ENCODE results near the gene SNCG.
A peak's percentile ranks its signal among the peaks of the same experiment; 100 is the strongest.
"Not testable (repeated sequence)": the region's sequence is repeated elsewhere in the genome, so short reads cannot be mapped to it uniquely, and the experiment has no call there.

SNCG gene

DNA sequence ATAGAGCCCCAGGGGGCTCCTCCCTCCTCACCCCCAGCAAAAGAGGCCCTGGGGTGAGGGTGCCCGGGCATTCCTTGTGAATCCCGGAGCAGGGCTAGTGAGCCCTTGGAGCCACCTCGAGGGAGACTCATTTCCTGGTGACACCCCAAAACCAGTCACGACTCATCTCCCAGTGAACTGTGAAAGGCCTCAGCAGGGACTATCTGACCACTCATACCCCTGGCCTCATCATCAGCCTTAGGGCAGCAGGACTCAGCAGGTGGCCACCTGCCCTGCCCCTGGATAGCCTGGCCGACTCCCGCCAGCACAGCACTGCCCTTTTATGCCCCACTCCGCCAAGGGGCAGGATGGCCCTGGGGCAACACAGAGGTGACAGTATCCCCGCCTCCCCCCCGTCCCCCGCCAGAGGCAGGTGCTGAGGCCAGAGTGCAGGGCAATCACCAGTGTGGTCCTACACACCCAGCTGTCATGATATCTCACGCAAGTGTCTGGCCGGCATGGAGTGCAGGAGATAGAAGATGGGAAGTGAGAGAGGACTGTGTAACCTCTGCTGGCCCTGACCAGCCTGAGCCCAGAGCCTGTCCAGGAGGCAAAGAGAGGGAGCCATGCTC is 3.2 kb downstream of the SNCG start:
- DNase-seq = peak; percentile 14

DNA sequence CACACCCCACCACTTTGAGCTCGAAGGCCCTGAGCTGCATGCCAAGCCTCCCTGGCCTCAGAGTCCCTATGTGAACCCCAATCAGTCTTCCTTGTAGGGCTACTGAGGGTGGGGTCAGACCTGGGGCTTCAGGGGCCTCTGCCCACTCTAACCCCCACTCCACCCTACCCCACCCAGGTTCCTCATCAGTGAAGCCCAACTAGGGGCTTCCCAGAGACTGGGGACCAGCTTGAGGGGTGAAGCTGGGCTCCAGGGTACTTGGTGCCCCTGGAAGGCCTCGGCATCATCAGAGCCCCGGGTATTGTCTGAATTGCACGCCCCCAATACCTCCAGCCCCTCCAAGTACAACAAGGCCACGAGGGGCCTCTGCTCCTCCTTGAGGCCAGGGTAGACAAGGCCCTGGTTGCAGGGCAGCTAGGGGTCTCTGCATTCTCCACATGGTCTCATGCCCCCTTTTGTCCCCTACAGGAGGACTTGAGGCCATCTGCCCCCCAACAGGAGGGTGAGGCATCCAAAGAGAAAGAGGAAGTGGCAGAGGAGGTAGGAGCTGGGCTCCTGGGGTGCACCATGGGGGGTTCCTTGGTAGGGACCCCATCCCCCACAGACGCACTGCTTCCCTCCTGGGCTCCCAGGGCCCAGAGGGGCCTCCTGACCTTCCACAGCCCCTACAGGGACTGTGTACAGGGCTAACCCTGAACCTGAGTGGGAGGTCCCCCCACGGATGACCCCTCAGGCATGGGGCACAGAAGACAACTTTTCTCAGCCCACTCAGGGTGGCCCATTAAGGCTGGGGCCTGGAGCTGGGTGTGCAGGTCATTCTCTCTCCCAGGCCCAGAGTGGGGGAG is 4.0 kb downstream of the SNCG start:
- DNase-seq = peak; percentile 6

DNA sequence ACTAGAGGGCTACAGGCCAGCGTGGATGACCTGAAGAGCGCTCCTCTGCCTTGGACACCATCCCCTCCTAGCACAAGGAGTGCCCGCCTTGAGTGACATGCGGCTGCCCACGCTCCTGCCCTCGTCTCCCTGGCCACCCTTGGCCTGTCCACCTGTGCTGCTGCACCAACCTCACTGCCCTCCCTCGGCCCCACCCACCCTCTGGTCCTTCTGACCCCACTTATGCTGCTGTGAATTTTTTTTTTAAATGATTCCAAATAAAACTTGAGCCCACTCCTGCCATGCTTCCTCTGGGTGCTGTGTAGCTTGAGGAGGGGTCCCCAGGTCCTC is 4.5 kb downstream of the SNCG start:
- no peak for DNase-seq

DNA sequence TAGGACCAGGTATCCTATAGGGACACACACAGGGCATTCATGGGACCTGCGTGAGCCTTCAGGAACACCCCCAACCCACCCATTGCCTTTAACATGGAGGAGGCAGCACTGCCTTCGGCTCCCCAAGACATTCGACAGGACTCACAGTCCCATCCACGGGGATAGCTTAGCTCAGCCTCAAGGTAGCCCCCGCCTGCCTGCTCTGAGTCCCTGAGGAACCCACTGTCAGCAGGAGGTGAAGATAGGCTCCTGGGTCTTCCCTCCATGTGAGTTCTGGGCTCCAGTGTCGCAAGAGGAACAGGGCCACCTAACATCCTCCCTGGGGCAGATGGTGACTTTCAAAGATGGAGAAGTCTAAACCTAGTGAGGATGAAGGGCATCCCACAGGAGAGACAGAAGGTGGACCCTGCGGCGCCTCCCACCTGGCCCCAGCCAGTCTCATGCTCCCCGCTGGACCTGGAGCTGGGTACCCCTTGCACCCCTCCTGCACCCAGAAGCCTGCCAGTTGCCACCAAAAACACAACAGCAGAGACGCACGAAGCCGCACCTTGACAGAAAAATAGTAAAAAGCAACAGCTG is 5.0 kb downstream of the SNCG start:
- DNase-seq = no peak

DNA sequence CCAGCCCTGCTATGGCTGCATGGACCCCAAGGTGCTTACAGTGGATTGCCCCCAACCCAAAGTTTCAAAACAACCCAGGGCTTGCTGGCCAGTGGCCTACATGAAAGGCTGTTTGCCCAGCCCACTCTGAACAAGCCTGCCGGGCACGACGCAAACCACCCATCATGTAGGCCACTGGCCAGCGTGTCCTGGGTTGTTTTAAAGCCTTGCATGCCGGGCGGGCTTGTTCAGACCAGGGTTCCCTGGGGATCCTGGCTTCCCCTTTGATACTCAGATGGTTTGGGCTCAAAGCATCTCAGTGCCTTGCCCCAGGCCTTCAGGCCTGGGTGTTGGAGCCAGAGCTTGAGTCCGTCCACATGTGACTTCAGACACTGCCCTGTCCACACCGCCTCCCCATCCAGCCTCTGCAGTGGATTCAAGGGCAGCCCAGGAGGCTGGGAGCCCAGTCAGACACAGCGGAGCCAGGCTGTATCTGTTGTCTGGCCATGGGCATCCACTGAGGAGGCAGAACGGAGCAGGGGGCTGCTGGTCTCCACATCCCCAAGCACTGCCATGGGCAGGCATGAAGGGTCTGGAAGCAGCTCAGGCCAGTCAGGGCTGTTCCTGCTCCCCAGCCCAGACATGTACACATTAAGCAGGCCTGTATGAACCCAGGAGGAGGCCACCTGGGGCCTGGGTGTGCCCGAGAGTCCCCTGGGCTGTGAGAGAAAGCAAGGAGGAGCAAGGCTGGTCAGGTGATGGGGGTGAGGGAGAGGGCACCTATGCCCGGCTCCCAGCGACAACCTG is 5.9 kb downstream of the SNCG start:
- DNase-seq = peak; percentile 15

DNA sequence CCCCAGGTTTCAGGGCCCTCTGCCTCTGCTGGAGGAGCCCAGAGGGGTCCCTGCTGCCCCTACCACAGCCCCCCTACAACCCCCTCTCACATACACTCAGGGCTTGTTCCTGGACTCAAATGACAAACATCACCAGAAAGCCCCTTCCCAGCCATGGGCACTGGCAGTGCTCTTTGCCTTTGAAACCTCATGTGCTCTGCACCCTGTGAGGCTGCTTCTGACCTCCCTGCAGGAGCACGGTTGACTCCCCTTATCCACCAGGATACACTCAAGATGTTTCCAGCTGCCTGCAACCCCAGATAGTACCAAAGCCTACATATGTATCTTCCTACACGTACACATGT is 6.4 kb downstream of the SNCG start:
- no peak for DNase-seq

DNA sequence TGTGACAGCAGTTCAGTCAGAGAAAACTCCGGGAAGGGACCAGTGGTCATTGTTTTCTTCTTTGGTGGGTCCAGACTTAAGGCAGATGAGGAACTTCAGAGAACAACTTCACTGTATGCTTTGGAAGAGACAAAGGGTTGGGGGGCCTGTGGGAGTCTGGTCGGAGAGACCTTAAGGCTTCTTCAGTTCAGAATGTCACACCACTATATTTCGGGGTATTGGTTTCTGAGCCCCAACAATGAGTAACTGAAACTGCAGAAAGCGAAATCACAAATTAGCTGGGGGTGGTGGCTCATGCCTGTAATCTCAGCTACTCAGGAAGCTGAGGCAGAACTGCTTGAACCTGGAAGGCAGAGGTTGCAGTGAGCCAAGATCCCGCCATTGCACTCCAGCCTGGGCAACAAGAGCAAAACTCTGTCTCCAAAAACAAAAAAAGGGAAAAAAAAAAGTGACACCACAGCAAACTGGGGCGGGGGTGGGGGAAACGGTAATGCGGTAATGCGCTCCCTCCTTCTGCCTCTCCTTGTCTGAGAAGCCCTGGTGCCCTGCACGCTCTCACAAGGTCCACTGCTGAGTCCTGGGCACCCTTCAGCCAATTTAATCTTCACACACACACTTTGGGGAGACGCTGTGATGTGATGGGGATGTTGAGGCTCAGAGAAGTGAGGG is 7.7 kb downstream of the SNCG start:
- DNase-seq = no peak

DNA sequence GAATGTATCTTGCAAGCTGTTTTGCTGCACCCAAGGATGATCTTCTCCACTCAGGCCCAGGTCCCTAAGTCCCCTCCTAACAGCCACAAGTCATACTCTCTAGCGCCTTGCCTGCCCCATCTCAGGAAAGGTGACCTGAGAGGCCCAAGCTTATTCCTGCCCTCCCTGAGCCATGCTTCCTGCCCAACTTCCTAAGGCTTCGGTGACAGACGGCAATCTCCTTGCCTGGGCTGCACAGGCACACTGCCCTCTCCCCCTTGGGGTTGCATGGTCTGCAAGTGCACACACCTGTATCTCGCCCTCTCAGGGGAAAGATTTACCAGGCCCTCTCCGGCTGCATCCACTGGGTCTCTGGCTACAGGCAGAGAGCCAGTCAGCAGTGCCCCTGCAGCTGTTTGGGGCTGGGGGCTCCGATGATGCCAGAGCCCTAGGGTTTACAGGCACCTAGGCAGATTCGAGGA is 9.1 kb downstream of the SNCG start:
- DNase-seq = no peak

DNA sequence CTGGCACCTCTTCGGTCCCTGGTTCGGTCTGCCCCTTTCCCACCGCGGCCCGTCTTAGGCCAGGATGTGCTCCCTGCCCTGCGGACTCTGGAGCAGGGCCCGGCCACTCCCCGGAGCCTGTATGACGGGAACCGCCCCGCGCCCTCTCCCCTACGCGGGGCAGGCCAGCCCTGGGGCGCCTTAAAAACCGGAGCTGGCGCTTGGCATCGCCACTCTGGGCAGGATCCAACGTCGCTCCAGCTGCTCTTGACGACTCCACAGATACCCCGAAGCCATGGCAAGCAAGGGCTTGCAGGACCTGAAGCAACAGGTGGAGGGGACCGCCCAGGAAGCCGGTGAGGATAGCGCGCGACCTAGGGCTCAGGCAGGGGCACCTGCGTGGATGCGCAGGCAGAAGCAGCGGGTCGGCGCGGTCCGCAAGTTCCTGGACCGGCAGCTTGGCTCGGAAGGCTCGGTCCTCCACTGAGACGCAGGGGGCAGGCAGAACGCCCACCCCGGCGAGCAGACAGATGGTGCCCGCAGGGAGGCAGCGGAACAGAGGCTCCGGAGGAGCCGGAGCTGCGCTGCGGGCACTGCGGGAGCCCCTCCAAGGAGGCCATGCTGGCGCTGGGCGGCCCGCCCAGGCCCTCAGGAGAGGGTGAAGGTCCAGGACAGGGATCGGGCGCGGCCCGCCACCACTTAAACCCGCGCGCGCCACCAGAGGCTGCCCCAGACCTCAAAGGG is 10.0 kb downstream of the SNCG start, which contains the start of gene ADIRF:
ADIRF (plus strand) TSS at position 212 of the 723 bp plus-strand sequence; CDS start at position 275, 63 bp downstream.
- DNase-seq = no peak

DNA sequence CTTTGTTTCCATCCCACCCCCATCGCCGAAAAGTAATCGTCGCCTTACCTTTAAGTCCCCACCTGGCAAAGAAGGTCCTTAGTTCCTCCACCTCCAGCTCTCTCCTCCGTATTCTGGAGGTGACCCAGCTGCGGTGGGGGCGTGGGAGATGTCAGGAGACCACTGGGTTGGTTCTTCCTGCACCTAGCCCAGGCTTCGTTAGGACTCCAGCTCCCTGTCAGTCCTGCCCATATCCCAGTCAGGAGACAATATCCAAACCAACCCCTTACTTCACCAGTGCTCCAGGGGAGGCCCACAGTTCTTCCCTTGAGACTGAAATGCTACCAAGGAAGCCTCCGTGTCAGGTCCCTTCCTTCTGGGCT is 10.6 kb downstream of the SNCG start:
- no peak for DNase-seq

DNA sequence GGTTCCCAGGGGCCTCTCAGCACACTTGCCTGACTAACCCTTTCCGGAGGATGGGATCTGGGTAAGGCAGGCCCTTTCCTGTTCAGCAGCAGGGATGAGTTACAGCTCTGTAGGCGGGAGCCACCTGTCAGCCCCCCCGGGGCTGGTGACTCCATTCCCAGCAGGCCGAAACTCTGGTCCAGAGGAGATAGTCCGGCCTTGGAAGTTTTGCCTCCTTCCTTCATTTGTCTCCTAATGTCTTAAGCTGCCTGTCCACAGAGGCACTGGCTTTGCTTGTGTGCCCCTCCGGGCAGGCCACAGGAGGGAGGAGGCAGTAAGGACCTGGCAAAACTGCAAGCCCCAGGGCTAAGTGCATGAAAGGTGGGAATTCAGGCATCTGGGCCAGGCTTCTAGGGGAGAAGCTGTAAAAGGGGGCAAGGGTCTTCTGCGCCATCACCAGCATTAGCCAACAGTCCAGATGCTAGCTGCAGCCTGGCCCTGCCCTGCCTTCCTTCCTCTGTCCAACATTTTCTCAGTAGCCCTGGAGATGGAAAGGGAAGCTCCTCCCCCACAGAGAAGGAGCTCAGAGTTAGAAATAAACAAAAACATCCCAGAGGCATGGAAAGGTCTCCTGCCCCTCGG is 11.1 kb downstream of the SNCG start:
- DNase-seq = no peak

DNA sequence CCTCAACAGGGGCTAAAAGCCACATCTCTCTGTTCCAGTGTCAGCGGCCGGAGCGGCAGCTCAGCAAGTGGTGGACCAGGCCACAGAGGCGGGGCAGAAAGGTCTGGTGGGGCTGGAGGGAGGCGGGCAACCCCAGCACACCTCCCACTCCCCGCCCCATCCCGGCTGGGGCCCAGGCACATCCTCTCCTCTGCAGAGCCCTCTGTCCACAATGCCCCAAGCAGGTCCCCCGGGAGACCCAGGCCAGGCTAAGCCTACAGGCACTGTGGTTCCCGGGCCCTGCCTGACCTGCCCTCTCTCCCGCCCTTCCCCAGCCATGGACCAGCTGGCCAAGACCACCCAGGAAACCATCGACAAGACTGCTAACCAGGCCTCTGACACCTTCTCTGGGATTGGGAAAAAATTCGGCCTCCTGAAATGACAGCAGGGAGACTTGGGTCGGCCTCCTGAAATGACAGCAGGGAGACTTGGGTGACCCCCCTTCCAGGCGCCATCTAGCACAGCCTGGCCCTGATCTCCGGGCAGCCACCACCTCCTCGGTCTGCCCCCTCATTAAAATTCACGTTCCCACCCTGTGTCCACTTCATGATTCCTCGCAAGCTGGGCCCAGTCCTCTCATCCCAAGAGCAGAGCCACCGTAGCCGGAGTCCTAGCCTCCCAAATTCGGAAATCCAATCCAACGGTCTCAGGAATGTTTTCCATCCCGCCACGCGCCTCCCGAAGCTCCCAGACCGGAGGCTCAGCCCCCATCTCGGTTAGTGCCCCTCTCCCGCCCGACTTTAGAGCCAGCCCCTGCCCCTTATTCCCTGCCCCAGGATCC is 12.0 kb downstream of the SNCG start:
- no peak for DNase-seq

DNA sequence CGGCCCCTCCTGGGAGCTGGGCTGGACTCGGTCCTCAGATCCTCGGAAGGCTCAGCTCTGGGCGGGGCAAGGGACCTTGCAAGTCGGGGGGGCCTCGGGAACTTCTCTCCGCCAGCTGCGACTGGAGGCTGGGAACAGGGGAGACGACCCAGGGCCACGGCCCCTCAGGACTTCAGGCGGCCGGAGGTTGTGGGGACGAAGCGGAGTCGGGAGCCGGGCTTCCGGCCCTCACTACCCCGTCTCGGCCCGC is 12.5 kb downstream of the SNCG start:
- DNase-seq = no peak

DNA sequence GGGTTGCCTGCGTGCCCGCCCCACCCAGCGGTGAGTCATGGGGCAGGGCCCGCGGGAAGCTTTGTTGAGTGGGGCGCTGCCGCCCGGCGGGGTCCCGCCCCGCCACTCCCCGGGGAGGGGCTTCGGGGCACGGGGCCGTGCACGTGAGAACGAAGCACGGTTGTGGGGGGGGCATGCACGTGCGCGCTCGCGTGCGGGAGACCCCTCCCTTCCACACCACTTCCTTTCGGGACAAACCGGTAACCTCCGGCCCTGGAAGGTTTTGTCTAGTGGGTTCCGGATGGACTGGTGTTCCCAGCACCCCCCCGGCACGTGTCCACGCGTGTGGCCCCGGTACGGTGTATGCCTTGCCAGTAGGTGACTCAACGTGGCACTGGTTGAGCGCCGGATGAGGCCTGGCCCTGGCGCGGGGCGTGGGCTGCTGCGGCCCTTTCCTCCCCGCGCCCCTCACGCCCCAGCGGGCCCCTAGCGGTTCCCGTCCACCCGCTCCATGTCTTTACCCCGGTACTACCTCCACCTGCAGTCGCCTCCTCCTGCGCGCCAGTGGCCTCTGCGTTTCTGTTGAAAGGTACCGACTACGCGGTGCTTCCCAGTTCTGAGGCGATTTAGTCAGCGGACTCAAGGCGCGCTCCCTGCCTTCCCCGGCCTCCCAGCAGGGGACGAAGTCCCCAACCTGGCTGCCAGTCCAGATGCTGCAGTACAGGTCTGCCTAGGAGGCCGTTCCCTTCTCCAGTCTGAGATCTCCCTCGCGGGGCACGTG is 13.0 kb downstream of the SNCG start:
- no peak for DNase-seq

DNA sequence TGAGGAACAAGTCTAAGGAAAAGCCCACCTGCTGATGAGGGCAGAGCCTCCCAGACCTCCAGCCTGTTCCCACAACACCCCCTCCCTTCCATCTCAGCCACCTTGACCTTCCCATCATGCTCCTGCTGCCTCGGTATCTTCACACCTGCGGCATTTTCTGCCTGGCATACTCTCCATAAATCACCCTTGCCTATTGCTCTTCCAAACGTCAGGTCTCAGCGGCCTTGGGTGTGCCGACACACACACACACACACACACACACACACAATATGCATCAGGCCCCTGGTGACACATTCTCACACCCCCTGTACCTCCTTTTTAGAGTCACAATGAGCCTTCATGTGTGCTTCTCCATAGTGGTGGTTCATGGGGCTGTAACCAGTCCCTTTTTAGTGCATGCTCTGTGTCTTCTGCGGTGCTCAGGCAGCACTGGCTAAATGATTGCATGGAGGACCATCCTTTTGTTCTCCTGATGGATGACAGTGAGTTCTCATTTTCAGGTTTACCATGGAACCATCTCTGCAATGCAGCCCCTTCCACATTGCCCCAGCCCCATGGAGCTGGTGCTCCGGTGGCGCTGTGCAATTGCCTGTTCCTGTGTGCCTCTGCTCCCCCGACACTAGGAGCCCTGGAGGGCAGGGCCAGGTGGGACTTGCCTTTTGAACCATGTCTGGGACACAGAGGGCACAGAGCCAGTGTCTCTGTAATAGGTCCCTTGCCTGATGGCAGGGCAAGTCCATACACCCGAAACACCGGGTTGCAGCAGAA is 14.4 kb downstream of the SNCG start:
- no peak for DNase-seq

DNA sequence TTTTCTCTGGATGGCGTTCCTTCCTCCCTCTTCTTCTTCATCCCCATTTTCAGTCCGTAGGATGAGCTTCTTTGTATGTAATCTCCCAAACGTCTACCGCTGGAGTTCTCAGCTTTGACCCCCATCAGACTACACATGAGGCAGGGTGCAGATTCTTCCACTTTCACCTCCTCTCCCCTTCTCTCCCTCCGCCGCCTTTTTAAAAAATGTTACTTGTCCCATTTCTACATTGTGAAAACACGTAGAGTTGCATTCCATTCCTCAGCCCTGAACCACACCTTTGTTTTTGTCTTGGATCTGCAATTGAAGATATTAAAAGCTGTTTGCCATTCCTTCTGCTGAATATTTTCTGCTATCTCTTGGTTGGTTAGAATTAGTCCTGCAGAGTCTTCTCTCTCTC is 16.1 kb downstream of the SNCG start:
- no peak for DNase-seq

DNA sequence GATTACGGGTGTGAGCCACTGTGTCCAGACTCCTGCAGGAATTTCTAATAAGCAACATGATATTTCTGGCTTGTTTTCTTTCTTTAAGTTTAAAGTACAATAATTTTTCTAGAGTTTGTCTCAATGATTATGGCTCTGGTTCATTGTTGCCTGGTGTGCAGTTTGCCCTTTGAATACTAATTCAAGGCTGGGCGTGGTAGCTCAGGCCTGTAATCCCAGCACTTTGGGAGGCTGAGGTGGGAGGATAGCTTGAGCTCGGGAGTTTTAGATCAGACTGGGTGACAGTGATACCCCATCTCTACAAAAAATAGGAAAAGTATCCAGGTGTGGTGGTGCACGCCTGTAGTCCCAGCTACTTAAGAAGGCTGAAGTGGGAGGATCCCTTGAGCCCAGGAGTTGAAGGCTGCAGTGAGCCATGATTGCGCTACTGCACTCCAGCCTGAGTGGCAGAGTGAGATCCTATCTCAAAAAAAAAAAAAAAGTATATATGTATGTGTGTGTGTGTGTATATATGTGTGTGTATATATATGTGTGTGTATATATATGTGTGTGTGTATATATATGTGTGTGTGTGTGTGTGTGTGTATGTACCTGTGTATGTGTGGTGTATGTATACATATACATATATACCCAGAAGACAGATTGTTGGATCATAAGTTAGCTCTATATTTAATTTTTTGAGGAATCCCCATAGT is 18.1 kb downstream of the SNCG start:
- DNase-seq = no peak

DNA sequence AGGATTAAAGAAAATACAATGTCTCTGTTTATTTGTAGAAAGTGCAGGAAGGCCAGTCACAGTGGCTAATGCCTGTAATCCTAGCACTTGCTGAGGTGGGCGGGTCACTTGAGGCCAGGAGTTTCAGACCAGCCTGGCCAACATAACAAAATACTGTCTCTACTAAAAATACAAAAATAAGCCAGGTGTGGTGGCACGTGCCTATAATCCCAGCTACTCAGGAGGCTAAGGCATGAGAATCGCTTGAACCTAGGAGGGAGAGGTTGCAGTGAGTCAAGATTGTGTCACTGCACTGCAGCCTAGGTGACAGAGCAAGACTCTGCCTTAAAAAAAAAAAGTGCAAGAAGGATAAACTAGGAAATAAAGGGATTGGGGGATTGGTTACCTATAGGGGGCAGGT is 20.1 kb downstream of the SNCG start:
- not testable (repeated sequence) for DNase-seq

DNA sequence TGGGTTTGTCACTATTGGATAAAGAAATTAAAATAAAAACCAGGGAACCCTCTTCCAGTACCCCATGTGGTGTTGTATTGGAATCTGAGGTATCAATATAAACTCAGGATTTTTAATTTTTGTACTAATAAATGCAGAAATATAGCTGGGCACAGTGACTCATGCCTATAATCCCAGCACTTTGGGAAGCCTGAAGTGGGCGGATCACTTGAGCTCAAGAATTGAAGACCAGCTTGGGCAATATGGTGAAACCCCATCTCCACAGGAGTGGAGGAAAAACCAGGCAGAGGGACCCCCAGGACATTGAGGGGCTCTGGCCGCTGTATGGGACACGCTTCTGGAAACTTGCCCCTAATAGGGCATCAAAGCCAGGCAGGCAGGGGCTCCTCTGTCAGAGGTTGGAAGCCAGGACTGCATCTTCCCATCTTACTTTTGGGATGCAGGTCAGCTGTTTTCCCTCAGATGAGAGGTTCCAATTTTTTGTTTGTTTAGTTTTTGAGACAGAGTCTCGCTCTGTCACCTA is 21.0 kb downstream of the SNCG start:
- DNase-seq = no peak
